Measurements from ENCODE around the gene FAM9A. TPM values are rescaled to one million over a fixed set of nuclear protein-coding genes. Genes with fewer than 3 reads are reported as not detected.

FAM9A gene
- total RNA-seq, 4 donors from 2014 or later: not detected

- H3K36me3 ChIP-seq: no peaks in the 10 kb centered on the region
- no peak for DNase-seq
These were observed 33.2 kb upstream of the FAM9A start for GRCh38 chrX:8834392-8834791.

DNA sequence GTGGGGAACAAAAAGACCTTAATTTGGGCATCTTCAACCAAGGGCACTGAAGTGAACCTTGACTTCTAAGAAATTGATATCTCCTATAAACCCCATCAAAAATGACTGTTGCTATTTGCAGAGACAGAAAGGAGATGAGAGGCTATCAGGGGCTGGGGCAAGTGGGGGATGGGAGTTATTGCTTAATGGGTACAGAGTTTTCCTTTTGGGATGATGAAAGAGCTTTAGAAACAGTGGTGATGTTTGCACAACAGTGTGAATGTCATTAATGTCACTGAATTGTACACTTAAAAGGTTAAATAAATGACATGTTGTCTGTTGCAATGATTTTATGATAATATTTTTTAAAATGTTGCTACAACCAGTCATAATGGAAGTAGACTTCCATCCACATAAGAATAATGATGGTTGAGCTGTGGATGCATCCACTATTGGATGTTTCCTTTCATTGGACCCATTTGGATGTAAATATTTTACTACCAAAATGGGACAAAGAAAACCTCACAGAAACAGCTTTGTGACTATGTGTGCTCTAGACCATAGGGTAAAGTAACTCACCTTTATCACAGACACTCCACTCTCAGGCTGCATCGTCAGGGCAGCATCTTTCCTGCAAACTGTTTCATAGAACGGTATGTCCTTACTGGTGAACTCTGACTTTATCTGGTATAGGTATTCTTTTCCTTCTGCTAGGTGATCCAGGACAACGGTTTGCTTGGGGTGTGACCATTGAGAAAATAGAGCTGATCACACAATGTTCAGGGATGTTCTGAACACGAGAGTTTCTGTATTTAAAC lies 31.6 kb upstream of the FAM9A start:
- Histone ChIP-seq H3K36me3 (no peaks in the 10 kb centered on the region), H3K27me3 (no peaks in the 10 kb centered on the region), H3K9me3 (no peaks in the 10 kb centered on the region), H3K27ac (no peak overlapping the region), H3K4me3 (no peak overlapping the region), H3K4me1 (no peaks in the 10 kb centered on the region)
- TF ChIP-seq, protein P1, sequence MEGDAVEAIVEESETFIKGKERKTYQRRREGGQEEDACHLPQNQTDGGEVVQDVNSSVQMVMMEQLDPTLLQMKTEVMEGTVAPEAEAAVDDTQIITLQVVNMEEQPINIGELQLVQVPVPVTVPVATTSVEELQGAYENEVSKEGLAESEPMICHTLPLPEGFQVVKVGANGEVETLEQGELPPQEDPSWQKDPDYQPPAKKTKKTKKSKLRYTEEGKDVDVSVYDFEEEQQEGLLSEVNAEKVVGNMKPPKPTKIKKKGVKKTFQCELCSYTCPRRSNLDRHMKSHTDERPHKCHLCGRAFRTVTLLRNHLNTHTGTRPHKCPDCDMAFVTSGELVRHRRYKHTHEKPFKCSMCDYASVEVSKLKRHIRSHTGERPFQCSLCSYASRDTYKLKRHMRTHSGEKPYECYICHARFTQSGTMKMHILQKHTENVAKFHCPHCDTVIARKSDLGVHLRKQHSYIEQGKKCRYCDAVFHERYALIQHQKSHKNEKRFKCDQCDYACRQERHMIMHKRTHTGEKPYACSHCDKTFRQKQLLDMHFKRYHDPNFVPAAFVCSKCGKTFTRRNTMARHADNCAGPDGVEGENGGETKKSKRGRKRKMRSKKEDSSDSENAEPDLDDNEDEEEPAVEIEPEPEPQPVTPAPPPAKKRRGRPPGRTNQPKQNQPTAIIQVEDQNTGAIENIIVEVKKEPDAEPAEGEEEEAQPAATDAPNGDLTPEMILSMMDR (IDR thresholded peaks at IDR 0.05): no peak
- TF ChIP-seq POLR2A (IDR thresholded peaks at IDR 0.05): no peak
- DNase-seq: no peak

More at GRCh38 chrX:8834392-8834791, 33.2 kb upstream of the FAM9A start:
- no peak overlapping the region for H3K4me3 ChIP-seq
- no peaks in the 10 kb centered on the region for H3K27me3 ChIP-seq
- H3K27ac ChIP-seq: no peak overlapping the region
- no peaks in the 10 kb centered on the region for H3K9me3 ChIP-seq
- no peak for TF ChIP-seq POLR2A (IDR thresholded peaks at IDR 0.05)
- TF ChIP-seq, protein P1 (IDR thresholded peaks at IDR 0.05): no peak
- H3K4me1 ChIP-seq: no peaks in the 10 kb centered on the region

DNA sequence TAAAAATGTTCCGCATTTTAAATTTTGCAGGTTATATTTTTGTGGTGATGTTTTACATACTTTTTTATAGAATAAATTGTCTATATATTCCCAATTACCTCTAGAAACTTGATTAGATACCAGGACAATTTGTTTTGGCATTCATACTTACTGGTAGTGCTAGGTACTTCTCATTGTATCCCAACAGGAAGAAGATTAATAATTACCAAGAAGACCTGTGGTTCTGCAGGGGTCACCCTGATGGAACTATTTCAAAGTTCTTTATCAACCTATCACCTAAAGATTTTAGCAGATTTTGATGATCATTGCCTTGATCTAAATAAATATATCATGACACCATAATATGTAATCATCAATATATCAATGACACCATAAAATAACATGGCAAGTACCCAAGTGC lies 22.5 kb upstream of the FAM9A start:
- H3K4me1 ChIP-seq: no peaks in the 10 kb centered on the region
- TF ChIP-seq, protein P1 (IDR thresholded peaks at IDR 0.05): no peak
- TF ChIP-seq POLR2A (IDR thresholded peaks at IDR 0.05): no peak
- H3K27me3 ChIP-seq: no peaks in the 10 kb centered on the region

DNA sequence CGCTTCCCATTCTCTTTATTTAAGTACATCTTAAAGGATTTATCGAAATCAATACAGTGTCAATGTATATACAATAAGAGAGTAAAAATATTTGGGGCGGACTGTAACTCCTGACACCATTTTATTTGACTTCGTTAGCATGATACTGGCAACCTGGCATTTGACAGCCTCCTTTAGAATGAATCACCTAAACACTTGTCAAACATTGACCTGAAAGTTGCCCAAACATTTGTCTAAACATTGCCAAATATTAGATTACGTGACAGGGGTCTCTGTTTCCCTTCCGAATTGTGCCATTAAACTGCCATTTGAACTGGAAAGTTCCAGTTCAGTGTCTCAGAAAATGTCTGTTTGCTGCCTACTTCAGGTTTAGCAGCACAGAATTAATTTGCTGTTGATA lies 20.8 kb upstream of the FAM9A start:
- H3K27ac ChIP-seq: no peak overlapping the region
- no peaks in the 10 kb centered on the region for H3K4me1 ChIP-seq
- no peak overlapping the region for H3K4me3 ChIP-seq
- no peaks in the 10 kb centered on the region for H3K27me3 ChIP-seq
- no peak for DNase-seq
- H3K36me3 ChIP-seq: no peaks in the 10 kb centered on the region
- TF ChIP-seq POLR2A (IDR thresholded peaks at IDR 0.05): no peak
- TF ChIP-seq, protein P1 (IDR thresholded peaks at IDR 0.05): no peak
- H3K9me3 ChIP-seq: no peaks in the 10 kb centered on the region

More for the DNA sequence above, 22.5 kb upstream of the FAM9A start:
- H3K4me3 ChIP-seq: no peak overlapping the region
- H3K27ac ChIP-seq: no peak overlapping the region
- no peaks in the 10 kb centered on the region for H3K36me3 ChIP-seq
- DNase-seq: no peak
- H3K9me3 ChIP-seq: no peaks in the 10 kb centered on the region

DNA sequence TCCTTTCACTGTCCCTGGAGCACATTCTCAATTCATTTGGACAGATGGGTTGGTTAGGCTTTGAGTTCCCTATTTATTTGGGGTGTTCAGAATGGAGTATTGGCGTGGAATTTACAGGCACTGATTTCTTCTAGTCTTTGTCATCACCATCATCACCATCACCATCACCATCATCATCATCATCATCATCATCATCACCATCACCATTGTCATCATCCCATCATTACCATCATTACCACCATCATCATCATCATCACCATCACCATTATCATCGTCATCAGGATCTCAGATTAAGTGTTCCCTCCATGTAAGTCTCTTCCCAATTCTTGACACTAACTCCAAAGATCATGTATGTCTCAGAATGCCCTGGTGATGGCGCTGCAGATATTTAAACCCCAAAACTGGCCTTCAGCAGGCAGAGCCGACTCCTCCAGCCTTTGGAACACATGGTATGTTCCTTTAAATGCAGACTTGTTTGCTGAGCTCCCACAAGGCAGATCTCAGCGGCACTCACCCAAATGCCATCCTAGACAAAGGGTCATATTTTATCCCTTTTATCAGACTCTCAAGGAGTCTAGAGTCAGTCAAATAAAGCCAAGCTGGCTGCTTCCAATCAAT lies 19.8 kb upstream of the FAM9A start:
- Histone ChIP-seq H3K36me3 (no peaks in the 10 kb centered on the region), H3K4me1 (no peaks in the 10 kb centered on the region), H3K4me3 (no peak overlapping the region), H3K27me3 (no peaks in the 10 kb centered on the region), H3K27ac (no peak overlapping the region), H3K9me3 (no peaks in the 10 kb centered on the region)
- DNase-seq: no peak
- TF ChIP-seq, protein P1 (IDR thresholded peaks at IDR 0.05): no peak
- TF ChIP-seq POLR2A (IDR thresholded peaks at IDR 0.05): no peak

All from Peyer's patch (tissue), 4 donors.